HepG2 (cell line): ENCODE results near the gene CELSR3. TPM values are rescaled to one million over a fixed set of nuclear protein-coding genes. Genes with fewer than 3 reads are reported as not detected.
A peak's percentile ranks its signal among the peaks of the same experiment; 100 is the strongest.

Experiments used
- DR1 ChIP-seq: sonication (generic); formaldehyde crosslinking; IDR thresholded peaks from 2 replicates; pipeline ENCODE4 v1.8.0; 2021; ENCODE audit warnings: mild to moderate bottlenecking, missing genetic modification reagents, inconsistent platforms
- ELF1 ChIP-seq: sonication (generic); formaldehyde crosslinking; IDR thresholded peaks from 2 replicates; pipeline ENCODE4 v1.4.0; 2020; ENCODE audit warnings: missing genetic modification reagents
- HDAC1 ChIP-seq: sonication (generic); formaldehyde crosslinking; IDR thresholded peaks from 2 replicates; pipeline ENCODE4 v1.5.1; 2020; ENCODE audit warnings: mild to moderate bottlenecking, missing genetic modification reagents
- IKZF5 ChIP-seq: IDR thresholded peaks from 2 replicates; pipeline ENCODE4 v1.6.1; 2018; ENCODE audit warnings: missing genetic modification reagents, mild to moderate bottlenecking, missing compliant biosample characterization
- MEIS1 ChIP-seq: sonication (generic); formaldehyde crosslinking; IDR thresholded peaks from 2 replicates; pipeline ENCODE4 v1.9.0; 2021; ENCODE audit warnings: mild to moderate bottlenecking, missing genetic modification reagents, moderate library complexity, borderline replicate concordance
- RFXANK ChIP-seq: IDR thresholded peaks from 2 replicates; pipeline ENCODE4 v1.6.1; 2016
- SIN3B ChIP-seq: fragments of 150-350 bp; IDR thresholded peaks from 2 replicates; pipeline ENCODE4 v1.6.1; 2014; ENCODE audit warnings: low read length
- ZNF512 ChIP-seq: sonication (generic); formaldehyde crosslinking; IDR thresholded peaks from 2 replicates; pipeline ENCODE4 v1.4.0; 2020; ENCODE audit warnings: mild to moderate bottlenecking, missing genetic modification reagents
- ZNF646 ChIP-seq: sonication (generic); formaldehyde crosslinking; IDR thresholded peaks from 2 replicates; pipeline ENCODE4 v1.9.0; 2021; ENCODE audit warnings: mild to moderate bottlenecking, missing genetic modification reagents
- ZNF770 ChIP-seq: sonication (generic); formaldehyde crosslinking; IDR thresholded peaks from 2 replicates; pipeline ENCODE4 v1.5.0; 2020; ENCODE audit warnings: mild to moderate bottlenecking, missing genetic modification reagents
- ZSCAN5A ChIP-seq: sonication (generic); formaldehyde crosslinking; IDR thresholded peaks from 2 replicates; pipeline ENCODE4 v1.8.0; 2022; ENCODE audit warnings: mild to moderate bottlenecking, missing genetic modification reagents, borderline replicate concordance
- polyA plus RNA-seq, 8 experiments: library from polyadenylated mRNA; depleted of rRNA in 3 of 8; stranded (reverse) in 7 of 8; unstranded in 1 of 8; fragments of >200 nt; fragmentation: Illumina TruSeq in 4 of 8; extraction: Trizol in 4 of 8; gene quantifications; 2 replicates each; pipeline versions ENCODE4 v1.2.1 to v1.2.3, GENCODE V29; 2011 to 2016; ENCODE audit warnings: low read depth in 4 of 8, missing spikeins in 1 of 8, mixed read lengths in 1 of 8; ENCODE audit not compliant: insufficient read depth in 1 of 8
- total RNA-seq, 5 experiments: library from RNA; depleted of rRNA; stranded (reverse); fragments of >200 nt; fragmentation: Illumina TruSeq; extraction: Trizol; gene quantifications; 2 replicates each; pipeline ENCODE4 v1.2.3, GENCODE V29; 2016; ENCODE audit warnings: low read depth in 1 of 5
- TF ChIP-seq, protein P1 (sequence below): sonication (generic); formaldehyde crosslinking; conservative IDR thresholded peaks from 2 replicates; pipeline ENCODE4 v1.5.0; 2020; ENCODE audit warnings: missing genetic modification reagents

The CELSR3 gene
- total and polyA plus RNA-seq, 2 of the 13 experiments (the other 11 are each of a cell fraction or from before 2014, with no cell fraction given) = 5.4 to 6.7 TPM

GRCh38 chr3:48609088-48610005 lies 53.3 kb downstream of the CELSR3 start, which contains the start of gene UQCRC1 (continued):
- TF ChIP-seq ZNF646 = 0 out of 2 replicates have a peak, but pooled peaks have one; percentile 27
- peak; percentile 90; the same call in 1 of the 2 replicates for TF ChIP-seq ZNF512 (CRISPR knock-in tag)
- no peak for TF ChIP-seq ELF1 (CRISPR knock-in tag)
- TF ChIP-seq MEIS1 (CRISPR knock-in tag) = peak; percentile 73; the same call in 1 of the 2 replicates
- TF ChIP-seq, protein P1, sequence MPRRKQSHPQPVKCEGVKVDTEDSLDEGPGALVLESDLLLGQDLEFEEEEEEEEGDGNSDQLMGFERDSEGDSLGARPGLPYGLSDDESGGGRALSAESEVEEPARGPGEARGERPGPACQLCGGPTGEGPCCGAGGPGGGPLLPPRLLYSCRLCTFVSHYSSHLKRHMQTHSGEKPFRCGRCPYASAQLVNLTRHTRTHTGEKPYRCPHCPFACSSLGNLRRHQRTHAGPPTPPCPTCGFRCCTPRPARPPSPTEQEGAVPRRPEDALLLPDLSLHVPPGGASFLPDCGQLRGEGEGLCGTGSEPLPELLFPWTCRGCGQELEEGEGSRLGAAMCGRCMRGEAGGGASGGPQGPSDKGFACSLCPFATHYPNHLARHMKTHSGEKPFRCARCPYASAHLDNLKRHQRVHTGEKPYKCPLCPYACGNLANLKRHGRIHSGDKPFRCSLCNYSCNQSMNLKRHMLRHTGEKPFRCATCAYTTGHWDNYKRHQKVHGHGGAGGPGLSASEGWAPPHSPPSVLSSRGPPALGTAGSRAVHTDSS (CRISPR knock-in tag) = no peak
- TF ChIP-seq ZNF770 (CRISPR knock-in tag) = no peak
- TF ChIP-seq DR1 (CRISPR knock-in tag) = peak; percentile 85
- TF ChIP-seq ZSCAN5A (CRISPR knock-in tag) = 0 out of 2 replicates have a peak, but pooled peaks have one; percentile 48
- TF ChIP-seq IKZF5 = no peak; the same call in 1 of the 2 replicates
- TF ChIP-seq HDAC1 (CRISPR knock-in tag) = peak; percentile 91
- TF ChIP-seq RFXANK (CRISPR knock-in tag) = no peak
- TF ChIP-seq SIN3B = peak; percentile 67; the same call in 1 of the 2 replicates
